Kidney (tissue), 14 donors: ENCODE data around the gene SLC44A3. TPM values are rescaled to one million over a fixed set of nuclear protein-coding genes. Genes with fewer than 3 reads are reported as not detected.

ENCODE experiments used
- DNase-seq, 5 donors: peaks; one replicate each; pipeline ENCODE4 v3.0.0-alpha.2; 2013 to 2020
- FAIRE-seq: peaks from 2 replicates; lab custom pipeline; 2012; peaks lifted over from hg19 to GRCh38; lab: Jason Lieb, UNC
- H3K27ac ChIP-seq, 2 donors: one replicate each; pipeline ENCODE4 v1.7.0; 2013; ENCODE audit warnings: low read depth in 2 of 2, low read length in 2 of 2, inconsistent platforms in 1 of 2
- H3K27me3 ChIP-seq: one replicate; pipeline ENCODE4 v1.7.1; 2013; ENCODE audit warnings: low read length, inconsistent platforms; ENCODE audit not compliant: control insufficient read depth, insufficient read depth
- H3K36me3 ChIP-seq, 3 donors: one replicate each; pipeline versions ENCODE4 v1.7.0 to v1.7.1; 2013; ENCODE audit warnings: low read length in 3 of 3, control low read depth in 1 of 3, inconsistent platforms in 1 of 3; ENCODE audit not compliant: insufficient read depth in 3 of 3, control insufficient read depth in 2 of 3
- H3K4me1 ChIP-seq, 3 donors: one replicate each; pipeline versions ENCODE4 v1.7.0 to v1.7.1; 2013; ENCODE audit warnings: low read length in 3 of 3, inconsistent platforms in 1 of 3, low read depth in 1 of 3; ENCODE audit not compliant: control insufficient read depth in 2 of 3, insufficient read depth in 2 of 3
- H3K4me3 ChIP-seq, 3 donors: one replicate each; pipeline versions ENCODE4 v1.7.0 to v1.8.1; 2013; ENCODE audit warnings: low read length in 3 of 3, control low read depth in 1 of 3, inconsistent platforms in 1 of 3
- H3K9ac ChIP-seq, 3 donors: one replicate each; pipeline versions ENCODE4 v1.7.0 to v1.7.1; 2013; ENCODE audit warnings: low read length in 3 of 3, control low read depth in 1 of 3, inconsistent platforms in 1 of 3
- H3K9me3 ChIP-seq, 3 donors: one replicate each; pipeline versions ENCODE4 v1.7.0 to v1.7.1; 2013; ENCODE audit warnings: low read length in 3 of 3, control low read depth in 1 of 3, inconsistent platforms in 1 of 3; ENCODE audit not compliant: control insufficient read depth in 2 of 3, insufficient read depth in 1 of 3
- intact Hi-C: fragments of 100-400 bp; cut with DNase I; formaldehyde crosslinking; loops from one replicate; pipeline ENCODE4 v1.11.1; 2022
- polyA plus RNA-seq: library from polyadenylated mRNA; stranded (reverse); fragments of 350-450 nt; fragmentation: Illumina TruSeq; extraction: RNeasy Lipid Tissue Mini Kit (QIAGEN cat#74804); gene quantifications from one replicate; pipeline ENCODE4 v1.2.3, GENCODE V29; 2014; ENCODE audit warnings: low read depth, low replicate concordance; ENCODE audit not compliant: insufficient read depth
- total RNA-seq: library from RNA; stranded (reverse); fragmentation: NEBNext Ultra II Directional; extraction: Animal tissue kit (Norgen Biotek cat#: 25700); gene quantifications from one replicate; pipeline ENCODE4 v1.2.1, GENCODE V29; 2021
- TF ChIP-seq, protein P1 (sequence below): IDR thresholded peaks from 3 replicates; pipeline ENCODE4 v1.5.1; 2012; ENCODE audit warnings: mild to moderate bottlenecking, moderate library complexity, borderline replicate concordance; ENCODE audit not compliant: insufficient read depth; ENCODE audit errors: extremely low read depth
- donor health status: control.
- donor health status: control.
- donor health status: control.
- donor health status: control.
- donor health status: control.
- donor health status: DM: yes; HTN: yes; CAD: no.
- donor health status: Normal renal cell carcinoma (clear cell type).

SLC44A3 gene
- total and polyA plus RNA-seq, 2 donors from 2014 or later = 35.2 to 49.6 TPM

DNA sequence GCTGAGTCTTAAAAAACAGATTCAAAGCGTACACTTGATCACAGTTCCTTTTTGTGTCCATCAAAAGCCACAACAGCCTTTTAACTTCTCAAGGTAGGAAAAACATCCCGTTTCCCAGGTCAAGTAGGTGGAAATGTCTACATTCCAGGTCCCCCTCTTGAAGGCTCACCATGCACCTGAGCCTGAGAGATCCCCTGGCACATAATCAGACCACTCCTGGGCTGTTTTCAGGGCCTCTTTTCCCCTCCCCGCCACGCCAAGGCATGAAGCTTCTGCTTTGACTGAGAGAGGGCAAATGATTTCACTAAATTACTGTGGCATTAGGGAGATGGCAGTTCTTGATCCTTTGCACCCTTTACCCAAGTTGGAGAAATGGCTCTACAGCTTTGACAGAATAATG, 85.0 kb downstream of the SLC44A3 start:
- Histone ChIP-seq H3K9ac (no peak overlapping the region), H3K27me3 (no peaks in the 10 kb centered on the region), H3K36me3 (peaks cover 8 to 18% (median 16%) of the 10 kb centered on the region in 3 donors), H3K4me3 (no peak overlapping the region), H3K4me1 (peaks cover 0 to 39% (median 31%) of the 10 kb centered on the region in 3 donors), H3K9me3 (no peaks in the 10 kb centered on the region), H3K27ac (peak overlapping the region in 1 of 2 donors; percentile 51)
- TF ChIP-seq, protein P1, sequence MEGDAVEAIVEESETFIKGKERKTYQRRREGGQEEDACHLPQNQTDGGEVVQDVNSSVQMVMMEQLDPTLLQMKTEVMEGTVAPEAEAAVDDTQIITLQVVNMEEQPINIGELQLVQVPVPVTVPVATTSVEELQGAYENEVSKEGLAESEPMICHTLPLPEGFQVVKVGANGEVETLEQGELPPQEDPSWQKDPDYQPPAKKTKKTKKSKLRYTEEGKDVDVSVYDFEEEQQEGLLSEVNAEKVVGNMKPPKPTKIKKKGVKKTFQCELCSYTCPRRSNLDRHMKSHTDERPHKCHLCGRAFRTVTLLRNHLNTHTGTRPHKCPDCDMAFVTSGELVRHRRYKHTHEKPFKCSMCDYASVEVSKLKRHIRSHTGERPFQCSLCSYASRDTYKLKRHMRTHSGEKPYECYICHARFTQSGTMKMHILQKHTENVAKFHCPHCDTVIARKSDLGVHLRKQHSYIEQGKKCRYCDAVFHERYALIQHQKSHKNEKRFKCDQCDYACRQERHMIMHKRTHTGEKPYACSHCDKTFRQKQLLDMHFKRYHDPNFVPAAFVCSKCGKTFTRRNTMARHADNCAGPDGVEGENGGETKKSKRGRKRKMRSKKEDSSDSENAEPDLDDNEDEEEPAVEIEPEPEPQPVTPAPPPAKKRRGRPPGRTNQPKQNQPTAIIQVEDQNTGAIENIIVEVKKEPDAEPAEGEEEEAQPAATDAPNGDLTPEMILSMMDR = no peak
- FAIRE-seq (no peak), DNase-seq (no peak)
- intact Hi-C loops = no loop called here

DNA sequence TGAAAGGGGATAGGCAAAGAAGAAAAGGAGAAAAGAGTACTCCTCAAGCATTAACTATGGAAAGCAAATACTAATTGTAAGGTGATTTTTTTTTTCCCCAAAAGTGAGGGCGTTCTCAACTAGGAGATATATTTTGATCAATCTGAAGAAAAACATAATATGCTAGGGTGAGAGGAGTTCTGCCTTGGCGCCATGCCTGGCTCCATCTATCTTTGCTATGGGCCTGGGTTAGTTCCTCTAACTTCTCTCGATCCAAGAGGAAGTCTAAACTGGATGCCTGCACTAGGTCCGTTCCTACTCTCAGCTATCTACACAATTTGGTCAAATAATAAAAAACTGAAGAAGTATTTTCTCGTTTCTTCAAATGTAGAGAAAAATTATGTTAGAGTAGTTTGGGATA, 86.2 kb downstream of the SLC44A3 start:
- intact Hi-C loops = no loop called here
- Histone ChIP-seq H3K9ac (no peak overlapping the region), H3K27me3 (no peaks in the 10 kb centered on the region), H3K4me3 (no peak overlapping the region), H3K4me1 (peaks cover 0 to 39% (median 28%) of the 10 kb centered on the region in 3 donors), H3K36me3 (peaks cover 3 to 14% (median 13%) of the 10 kb centered on the region in 3 donors), H3K9me3 (no peaks in the 10 kb centered on the region), H3K27ac (no peak overlapping the region)
- DNase-seq (no peak), FAIRE-seq (no peak)
- TF ChIP-seq, protein P1 = no peak

DNA sequence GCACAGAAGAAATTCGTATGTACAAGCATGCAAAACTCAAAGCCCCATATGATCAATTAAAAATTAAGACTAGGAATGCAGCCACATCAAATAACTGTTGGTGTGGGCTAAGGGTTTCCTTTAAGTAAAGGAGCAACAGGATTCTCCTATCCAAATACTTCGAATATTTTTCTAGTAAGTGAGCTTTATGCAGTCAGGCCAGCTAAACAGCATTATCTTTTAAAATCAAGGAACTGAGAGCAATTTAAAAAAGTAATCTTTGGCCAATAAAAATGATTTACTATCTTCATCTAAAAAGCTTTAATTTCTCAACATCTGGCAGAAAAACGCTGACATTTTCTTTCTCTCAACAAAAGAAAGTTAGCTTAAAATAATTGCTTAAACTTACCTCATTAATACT, 87.0 kb downstream of the SLC44A3 start:
- DNase-seq (peak in 1 of 5 donors; percentile 40), FAIRE-seq (no peak)
- Histone ChIP-seq H3K9ac (no peak overlapping the region), H3K4me3 (no peak overlapping the region), H3K9me3 (no peaks in the 10 kb centered on the region), H3K27ac (no peak overlapping the region), H3K36me3 (peaks cover 0 to 9% (median 5%) of the 10 kb centered on the region in 3 donors), H3K4me1 (peaks cover 0 to 34% (median 28%) of the 10 kb centered on the region in 3 donors), H3K27me3 (no peaks in the 10 kb centered on the region)
- TF ChIP-seq, protein P1 = no peak
- intact Hi-C loops = no loop called here

DNA sequence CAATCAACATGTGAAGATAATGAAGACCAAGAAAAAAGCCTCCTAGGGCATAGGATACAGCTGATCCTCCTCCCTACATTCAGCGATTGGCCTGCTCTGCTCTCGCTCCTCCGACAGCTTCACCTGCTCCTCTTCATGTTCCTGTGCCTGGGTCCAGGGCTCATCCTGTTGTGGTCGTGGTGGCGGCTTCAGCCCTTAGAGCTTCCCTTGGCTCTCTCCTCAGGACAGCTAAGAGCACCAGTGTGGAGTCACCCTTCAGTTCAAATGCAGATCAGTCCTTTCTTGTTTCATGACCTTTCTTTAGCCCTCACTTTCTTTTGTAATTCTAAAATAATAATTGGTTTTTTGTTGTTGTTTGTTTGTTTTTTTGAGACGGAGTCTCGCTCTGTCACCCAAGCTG, 88.0 kb downstream of the SLC44A3 start:
- H3K36me3 ChIP-seq = peaks cover 0 to 8% (median 4%) of the 10 kb centered on the region in 3 donors

More for the DNA sequence above, 88.0 kb downstream of the SLC44A3 start:
- Histone ChIP-seq H3K27ac (no peak overlapping the region), H3K9me3 (no peaks in the 10 kb centered on the region), H3K9ac (no peak overlapping the region), H3K4me3 (no peak overlapping the region), H3K4me1 (peaks cover 0 to 33% (median 27%) of the 10 kb centered on the region in 3 donors), H3K27me3 (no peaks in the 10 kb centered on the region)
- DNase-seq (peak in 1 of 5 donors; percentile 39), FAIRE-seq (no peak)
- TF ChIP-seq, protein P1 = no peak
- intact Hi-C loops = no loop called here
